ENCODE data around the gene CCDC15. TPM values are rescaled to one million over a fixed set of nuclear protein-coding genes. Genes with fewer than 3 reads are reported as not detected.
"Not testable (repeated sequence)": the region's sequence is repeated elsewhere in the genome, so short reads cannot be mapped to it uniquely, and the experiment has no call there.

Gene CCDC15
- total RNA-seq, 4 donors from 2014 or later: under 0.01 to 3.5 (median 1.7) TPM

DNA sequence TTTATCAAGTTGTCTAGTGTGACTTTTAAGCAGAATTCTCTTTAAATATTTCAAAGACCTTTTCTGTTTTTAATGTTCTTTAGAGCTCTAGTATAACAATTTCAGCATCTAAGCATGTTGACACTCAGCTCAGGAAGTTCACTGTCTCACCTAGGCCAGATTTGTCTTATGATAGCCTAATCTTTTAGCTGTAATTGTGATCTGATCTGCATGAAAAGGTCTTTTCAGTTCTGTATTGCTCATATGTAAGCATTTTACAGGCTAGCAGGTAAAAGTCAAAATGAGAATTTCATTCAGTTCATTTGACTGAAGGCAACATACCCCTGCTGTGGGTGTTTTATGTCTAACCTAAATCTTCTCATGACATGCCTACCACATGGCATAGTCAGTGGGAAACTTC is 62.4 kb downstream of the CCDC15 start:
- Histone ChIP-seq H3K27ac (no peak overlapping the region), H3K9me3 (no peaks in the 10 kb centered on the region), H3K27me3 (no peaks in the 10 kb centered on the region), H3K4me1 (no peaks in the 10 kb centered on the region), H3K4me3 (no peak overlapping the region), H3K36me3 (no peaks in the 10 kb centered on the region)
- TF ChIP-seq, protein P1, sequence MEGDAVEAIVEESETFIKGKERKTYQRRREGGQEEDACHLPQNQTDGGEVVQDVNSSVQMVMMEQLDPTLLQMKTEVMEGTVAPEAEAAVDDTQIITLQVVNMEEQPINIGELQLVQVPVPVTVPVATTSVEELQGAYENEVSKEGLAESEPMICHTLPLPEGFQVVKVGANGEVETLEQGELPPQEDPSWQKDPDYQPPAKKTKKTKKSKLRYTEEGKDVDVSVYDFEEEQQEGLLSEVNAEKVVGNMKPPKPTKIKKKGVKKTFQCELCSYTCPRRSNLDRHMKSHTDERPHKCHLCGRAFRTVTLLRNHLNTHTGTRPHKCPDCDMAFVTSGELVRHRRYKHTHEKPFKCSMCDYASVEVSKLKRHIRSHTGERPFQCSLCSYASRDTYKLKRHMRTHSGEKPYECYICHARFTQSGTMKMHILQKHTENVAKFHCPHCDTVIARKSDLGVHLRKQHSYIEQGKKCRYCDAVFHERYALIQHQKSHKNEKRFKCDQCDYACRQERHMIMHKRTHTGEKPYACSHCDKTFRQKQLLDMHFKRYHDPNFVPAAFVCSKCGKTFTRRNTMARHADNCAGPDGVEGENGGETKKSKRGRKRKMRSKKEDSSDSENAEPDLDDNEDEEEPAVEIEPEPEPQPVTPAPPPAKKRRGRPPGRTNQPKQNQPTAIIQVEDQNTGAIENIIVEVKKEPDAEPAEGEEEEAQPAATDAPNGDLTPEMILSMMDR (IDR thresholded peaks at IDR 0.05): no peak
- no peak for TF ChIP-seq POLR2A (IDR thresholded peaks at IDR 0.05)
- intact Hi-C loops (cut with DNase I; ENCODE audit: low total_unique reads): no loop called here
- DNase-seq: no peak

DNA sequence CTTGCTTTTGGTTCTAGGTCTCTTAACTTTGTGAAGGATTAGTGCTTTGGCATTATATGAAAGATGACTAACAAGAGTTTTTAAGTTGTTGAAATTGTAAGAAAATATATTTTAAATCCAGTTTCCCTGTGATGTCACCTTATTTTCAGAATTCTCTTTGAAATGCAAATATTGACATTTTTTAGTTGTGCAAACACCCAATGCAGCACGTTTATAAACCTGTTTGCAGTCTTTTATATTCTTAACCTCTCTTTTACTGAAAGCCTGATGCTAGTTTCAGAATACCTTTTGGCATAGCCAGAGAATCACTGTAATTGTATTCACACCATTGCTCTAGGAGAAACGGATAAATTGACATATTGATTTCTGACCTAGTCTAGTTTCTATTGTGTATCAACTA is 66.3 kb downstream of the CCDC15 start:
- Histone ChIP-seq H3K27ac (no peak overlapping the region), H3K4me3 (no peak overlapping the region), H3K4me1 (no peaks in the 10 kb centered on the region), H3K36me3 (no peaks in the 10 kb centered on the region), H3K9me3 (no peaks in the 10 kb centered on the region), H3K27me3 (no peaks in the 10 kb centered on the region)
- DNase-seq: no peak
- TF ChIP-seq, protein P1 (IDR thresholded peaks at IDR 0.05): no peak
- TF ChIP-seq POLR2A (IDR thresholded peaks at IDR 0.05): no peak
- intact Hi-C loops (cut with DNase I; ENCODE audit: low total_unique reads): no loop called here

DNA sequence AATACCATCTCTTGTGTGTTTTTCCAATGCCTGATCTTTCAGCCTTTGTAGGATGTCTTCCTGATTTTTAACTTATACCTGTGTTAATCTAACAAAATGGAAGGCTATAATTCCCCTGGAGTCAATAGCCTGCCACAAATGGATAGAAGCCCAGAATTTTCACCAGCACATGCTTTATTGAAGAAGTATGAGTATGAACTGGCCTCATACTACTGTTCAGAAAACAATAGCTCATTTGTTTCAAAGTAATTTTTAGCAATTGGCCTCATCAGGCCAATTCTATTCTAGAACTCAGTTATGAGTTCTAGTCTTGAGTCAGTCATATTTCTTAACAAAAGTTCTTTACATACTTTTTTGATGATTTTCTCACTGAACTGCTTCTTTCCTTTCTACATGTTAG is 68.5 kb downstream of the CCDC15 start:
- no peak overlapping the region for H3K27ac ChIP-seq
- TF ChIP-seq, protein P1 (IDR thresholded peaks at IDR 0.05): no peak
- no peak for TF ChIP-seq POLR2A (IDR thresholded peaks at IDR 0.05)
- no peaks in the 10 kb centered on the region for H3K9me3 ChIP-seq
- intact Hi-C loops (cut with DNase I; ENCODE audit: low total_unique reads): no loop called here
- H3K4me1 ChIP-seq: no peaks in the 10 kb centered on the region
- H3K27me3 ChIP-seq: no peaks in the 10 kb centered on the region
- no peak for DNase-seq
- H3K4me3 ChIP-seq: no peak overlapping the region
- no peaks in the 10 kb centered on the region for H3K36me3 ChIP-seq

DNA sequence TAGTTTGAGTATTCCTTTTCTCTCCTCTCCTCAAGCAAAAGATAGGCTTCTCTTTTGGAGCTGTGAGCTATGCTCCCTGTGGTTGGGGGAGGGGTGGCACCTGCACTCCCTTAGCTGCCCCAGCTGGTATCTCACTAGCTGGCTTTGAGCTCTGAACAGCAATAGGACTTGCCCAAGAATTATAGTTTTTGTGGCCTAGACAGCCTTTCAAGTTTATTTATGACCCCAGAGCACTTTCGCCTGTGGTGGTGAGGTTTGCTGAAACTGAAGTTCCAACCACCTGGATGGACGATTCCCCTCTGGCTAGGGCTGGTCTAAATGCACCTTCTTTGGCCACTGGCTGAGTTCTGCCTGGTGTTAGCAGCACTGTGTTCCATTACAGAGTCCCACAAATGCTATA is 72.0 kb downstream of the CCDC15 start:
- intact Hi-C loops (cut with DNase I; ENCODE audit: low total_unique reads): no loop called here
- H3K4me1 ChIP-seq: no peaks in the 10 kb centered on the region
- no peak overlapping the region for H3K27ac ChIP-seq
- DNase-seq: no peak
- no peaks in the 10 kb centered on the region for H3K9me3 ChIP-seq
- TF ChIP-seq POLR2A (IDR thresholded peaks at IDR 0.05): no peak
- TF ChIP-seq, protein P1 (IDR thresholded peaks at IDR 0.05): no peak
- H3K4me3 ChIP-seq: no peak overlapping the region
- no peaks in the 10 kb centered on the region for H3K36me3 ChIP-seq
- no peaks in the 10 kb centered on the region for H3K27me3 ChIP-seq

DNA sequence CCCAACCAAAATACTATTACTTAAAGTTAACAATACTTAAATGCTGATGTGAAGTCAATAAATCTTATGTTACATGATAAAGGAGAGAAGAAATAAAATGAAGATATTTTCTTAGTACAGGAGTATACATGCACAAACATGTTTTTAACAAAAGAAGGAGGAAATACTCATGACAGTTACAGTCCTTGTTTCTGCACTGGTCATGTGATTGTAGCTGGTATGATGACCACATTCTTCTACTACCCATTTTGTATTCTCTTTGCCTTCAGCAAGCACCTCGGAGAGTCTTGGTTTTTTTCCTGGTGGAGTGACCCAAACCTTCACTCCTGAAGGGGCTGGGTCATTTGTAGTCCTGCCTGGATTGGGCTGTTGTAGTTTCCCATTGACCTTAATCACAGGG is 75.4 kb downstream of the CCDC15 start:
- H3K27ac ChIP-seq; DNase-seq; H3K4me3 ChIP-seq; intact Hi-C loops (cut with DNase I; ENCODE audit: low total_unique reads); H3K36me3 ChIP-seq; H3K27me3 ChIP-seq; H3K4me1 ChIP-seq; H3K9me3 ChIP-seq: not testable (repeated sequence)

DNA sequence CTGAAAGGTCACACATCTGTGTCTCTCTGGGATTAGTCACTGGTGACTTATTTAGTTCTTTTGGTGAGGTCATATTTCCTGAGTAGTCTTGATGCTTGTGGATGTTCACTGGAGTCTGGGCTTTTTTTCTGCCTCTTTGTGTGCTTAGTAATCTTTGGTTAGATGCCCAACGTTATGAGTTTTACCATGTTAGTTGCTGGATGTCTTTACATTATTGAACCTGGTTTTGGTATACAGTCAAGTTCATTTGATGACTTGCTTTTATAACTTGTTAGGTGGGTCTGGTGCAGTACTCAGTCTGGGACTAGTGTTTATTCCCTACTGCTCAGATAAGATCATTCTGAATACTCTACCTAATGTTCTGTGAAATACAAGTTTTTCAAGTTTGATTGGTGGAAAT is 82.9 kb downstream of the CCDC15 start:
- no peaks in the 10 kb centered on the region for H3K36me3 ChIP-seq
- H3K4me3 ChIP-seq: no peak overlapping the region
- no peaks in the 10 kb centered on the region for H3K27me3 ChIP-seq
- TF ChIP-seq, protein P1 (IDR thresholded peaks at IDR 0.05): no peak
- TF ChIP-seq POLR2A (IDR thresholded peaks at IDR 0.05): no peak
- H3K27ac ChIP-seq: no peak overlapping the region
- no peaks in the 10 kb centered on the region for H3K9me3 ChIP-seq
- DNase-seq: no peak
- H3K4me1 ChIP-seq: no peaks in the 10 kb centered on the region
- intact Hi-C loops (cut with DNase I; ENCODE audit: low total_unique reads): no loop called here
